T-helper 17 cell (primary cell): ENCODE results near the gene OPRL1. TPM values are rescaled to one million over a fixed set of nuclear protein-coding genes. Genes with fewer than 3 reads are reported as not detected.

ENCODE experiments used
- ATAC-seq: fragments of 150-1000 bp; cut with Tn5 transposase; 2 replicates; pipeline ENCODE4 v1.10.0; 2021; ENCODE audit warnings: mild to moderate bottlenecking, moderate library complexity
- DNase-seq, 3 donors: peaks; one replicate each; pipeline versions ENCODE4 v3.0.0 to v3.0.0-alpha.2; 2020 to 2021
- H3K9me3 ChIP-seq: one replicate; pipeline ENCODE4 v1.7.0; 2013; ENCODE audit warnings: low read length, mild to moderate bottlenecking; ENCODE audit not compliant: control insufficient read depth, poor library complexity, severe bottlenecking
- H3K27ac Mint-ChIP-seq: one replicate; pipeline ENCODE4 v1.8.0; 2022; ENCODE audit warnings: mild to moderate bottlenecking, moderate library complexity, mixed read lengths
- H3K27me3 Mint-ChIP-seq: one replicate; pipeline ENCODE4 v1.8.0; 2022; ENCODE audit warnings: mixed read lengths
- H3K36me3 Mint-ChIP-seq: one replicate; pipeline ENCODE4 v1.8.0; 2022; ENCODE audit warnings: low read depth, mixed read lengths
- H3K4me1 Mint-ChIP-seq: one replicate; pipeline ENCODE4 v1.8.0; 2022; ENCODE audit warnings: mild to moderate bottlenecking, mixed read lengths
- H3K4me3 Mint-ChIP-seq: one replicate; pipeline ENCODE4 v1.8.0; 2022; ENCODE audit warnings: mild to moderate bottlenecking, moderate library complexity, mixed read lengths
- total RNA-seq, 4 donors: library from RNA in 2 of 4; stranded (reverse) in 2 of 4; gene quantifications; one replicate each; pipeline ENCODE4 v1.2.3 and lab custom pipeline; 2022 to 2026

The OPRL1 gene
- total RNA-seq, 2 donors from 2014 or later = 1.4 to 2.7 TPM

- no peak overlapping the region for H3K27ac Mint-ChIP-seq
- DNase-seq (no peak), ATAC-seq (peak; percentile 9)
- H3K36me3 Mint-ChIP-seq = peaks cover 5% of the 10 kb centered on the region
- H3K9me3 ChIP-seq = no peaks in the 10 kb centered on the region
- H3K27me3 Mint-ChIP-seq = peaks cover 35% of the 10 kb centered on the region
- H3K4me1 Mint-ChIP-seq = peaks cover 11% of the 10 kb centered on the region
- no peak overlapping the region for H3K4me3 Mint-ChIP-seq
Measured at GRCh38 chr20:64048402-64049044, 31.4 kb upstream of the OPRL1 start.

GRCh38 chr20:64049060-64049877, 30.6 kb upstream of the OPRL1 start, which contains the start of gene SOX18:
TSS of gene SOX18 (minus strand) at chr20:64049639. CDS start at chr20:64049516, 123 bp downstream.
- H3K9me3 ChIP-seq = no peaks in the 10 kb centered on the region
- Mint-ChIP-seq H3K36me3 (peaks cover 6% of the 10 kb centered on the region), H3K4me1 (peaks cover 14% of the 10 kb centered on the region), H3K4me3 (peak within 1 kb of the TSS; percentile 71), H3K27me3 (peaks cover 39% of the 10 kb centered on the region), H3K27ac (no peak within 1 kb of the TSS)
- ATAC-seq (peak; percentile 62), DNase-seq (no peak)

DNA sequence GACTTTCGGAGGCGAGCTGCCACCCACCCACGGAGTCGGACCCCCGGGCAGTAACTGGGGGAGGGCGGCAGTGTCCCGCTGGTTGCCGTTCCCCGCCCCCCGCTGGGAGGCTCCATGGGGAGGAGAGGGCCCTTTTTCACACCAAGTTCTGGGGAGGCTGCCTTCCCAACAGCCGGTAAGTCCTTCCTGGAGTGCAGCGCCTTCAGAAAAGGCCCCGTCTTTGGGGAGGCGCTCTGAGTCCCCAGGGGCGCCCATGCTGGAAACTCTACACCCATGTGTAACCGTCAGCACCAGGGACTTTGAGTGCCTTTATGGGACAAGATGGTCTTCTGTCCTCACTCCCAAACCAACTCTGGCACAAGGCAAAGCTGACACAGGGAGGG, 30.0 kb upstream of the OPRL1 start:
- H3K27me3 Mint-ChIP-seq = peaks cover 39% of the 10 kb centered on the region
- peak overlapping the region; percentile 28 for H3K4me3 Mint-ChIP-seq
- H3K36me3 Mint-ChIP-seq = peaks cover 6% of the 10 kb centered on the region
- DNase-seq = no peak
- no peak for ATAC-seq
- H3K4me1 Mint-ChIP-seq = peaks cover 13% of the 10 kb centered on the region
- no peaks in the 10 kb centered on the region for H3K9me3 ChIP-seq
- H3K27ac Mint-ChIP-seq = no peak overlapping the region

DNA sequence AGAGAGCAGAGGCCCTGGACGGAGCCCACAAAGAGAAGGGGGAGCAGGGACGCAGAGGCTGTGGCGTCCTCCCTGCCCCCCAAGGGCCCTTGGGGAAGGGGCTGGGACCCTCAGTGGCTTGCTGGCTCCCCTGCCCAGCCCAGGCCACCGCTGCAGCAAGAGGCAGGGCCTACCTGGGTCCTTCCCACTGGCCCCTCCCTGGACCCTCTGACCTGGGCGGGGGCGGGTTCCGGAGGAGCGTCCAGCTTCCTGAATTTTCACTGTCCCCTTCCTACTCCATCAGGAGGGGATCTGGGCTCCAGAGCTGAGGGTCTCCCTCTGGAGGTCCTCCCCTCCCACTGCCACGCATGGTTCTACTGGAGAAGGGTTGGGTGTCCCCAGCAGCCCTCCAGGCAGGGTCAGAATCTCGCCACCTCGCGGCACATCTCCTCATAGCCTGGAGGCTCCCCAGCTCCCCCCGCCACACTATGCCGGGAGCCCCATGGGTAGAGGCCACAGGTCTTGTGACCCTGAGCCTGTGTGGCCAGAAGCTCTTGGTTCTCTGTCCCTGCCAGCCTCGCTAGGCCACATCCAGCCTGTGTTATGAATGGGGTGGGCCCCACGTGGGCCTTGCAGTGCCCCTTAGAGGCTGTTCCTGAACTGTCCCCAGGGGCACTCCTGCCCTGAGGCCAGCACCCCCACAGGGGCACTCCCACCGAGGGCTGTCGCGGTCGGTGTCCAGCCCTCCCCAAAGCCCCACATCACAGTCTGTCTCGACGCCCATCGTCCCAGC, 29.4 kb upstream of the OPRL1 start:
- Mint-ChIP-seq H3K27me3 (peaks cover 44% of the 10 kb centered on the region), H3K36me3 (peaks cover 6% of the 10 kb centered on the region), H3K4me3 (peak overlapping the region; percentile 71), H3K27ac (no peak overlapping the region), H3K4me1 (peaks cover 16% of the 10 kb centered on the region)
- ATAC-seq (no peak), DNase-seq (no peak)
- no peaks in the 10 kb centered on the region for H3K9me3 ChIP-seq

DNA sequence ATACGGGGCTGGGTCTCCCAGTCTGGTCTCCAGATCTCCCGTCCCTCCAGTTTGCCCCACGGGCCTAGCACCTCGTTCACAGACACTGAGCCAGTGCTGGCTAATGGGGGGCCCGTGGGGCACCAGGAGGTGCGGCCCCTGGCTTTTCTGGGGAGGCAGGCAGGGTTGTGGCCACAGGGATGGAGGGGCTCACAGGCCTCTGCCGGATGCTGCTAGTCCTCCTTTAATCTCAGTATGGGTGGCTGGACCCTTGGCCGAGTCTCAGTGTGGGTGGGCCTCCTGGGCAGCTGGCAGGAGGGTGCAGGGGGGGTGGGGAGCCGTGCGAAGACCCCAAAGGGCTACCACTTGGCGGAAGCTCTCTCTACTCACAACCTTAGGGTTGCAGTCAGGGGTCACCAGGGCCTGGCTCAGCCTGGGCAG, 28.8 kb upstream of the OPRL1 start:
- no peaks in the 10 kb centered on the region for H3K9me3 ChIP-seq
- Mint-ChIP-seq H3K4me3 (no peak overlapping the region), H3K36me3 (peaks cover 6% of the 10 kb centered on the region), H3K27ac (no peak overlapping the region), H3K27me3 (peaks cover 41% of the 10 kb centered on the region), H3K4me1 (peaks cover 12% of the 10 kb centered on the region)
- no peak for ATAC-seq
- no peak for DNase-seq

DNA sequence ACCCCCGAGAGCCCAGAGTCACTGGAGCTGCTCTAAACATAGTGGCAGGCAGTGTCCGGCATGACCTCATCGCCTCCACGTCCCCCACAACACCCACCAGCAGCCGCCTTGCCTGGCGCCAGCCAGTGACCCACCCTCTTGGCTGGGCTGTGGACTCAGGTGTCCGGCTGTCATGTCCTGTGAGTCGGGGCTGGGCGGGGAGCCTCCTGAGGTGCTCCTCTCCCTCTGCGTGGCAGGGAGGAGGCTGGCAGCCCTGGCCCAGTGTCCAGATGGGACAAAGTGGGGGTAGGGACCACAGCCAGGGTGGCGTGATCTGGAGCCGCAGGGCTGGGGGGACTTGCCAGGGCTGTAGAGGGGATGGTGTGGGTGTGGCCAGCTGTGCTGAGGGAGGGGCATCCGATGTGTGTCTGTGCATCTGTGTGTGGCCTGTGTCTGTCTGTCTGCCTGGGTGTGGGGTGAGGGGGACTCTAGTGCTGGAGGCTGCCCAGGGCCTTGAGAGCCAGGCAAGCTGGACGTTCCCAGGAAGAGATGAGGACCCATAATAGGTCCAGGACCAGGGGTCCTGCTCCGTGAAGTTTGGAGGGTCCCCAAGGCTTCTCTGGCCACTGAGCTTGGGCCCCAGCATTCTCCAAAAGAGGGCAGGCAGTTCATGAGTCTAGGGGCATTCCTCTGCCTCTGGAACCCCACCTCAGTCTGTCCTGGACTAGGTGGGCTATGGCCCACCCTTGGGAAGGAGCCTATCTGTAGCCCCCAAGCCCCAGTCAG, 28.1 kb upstream of the OPRL1 start:
- Mint-ChIP-seq H3K27ac (no peak overlapping the region), H3K36me3 (peaks cover 4% of the 10 kb centered on the region)
- ATAC-seq = no peak

DNA sequence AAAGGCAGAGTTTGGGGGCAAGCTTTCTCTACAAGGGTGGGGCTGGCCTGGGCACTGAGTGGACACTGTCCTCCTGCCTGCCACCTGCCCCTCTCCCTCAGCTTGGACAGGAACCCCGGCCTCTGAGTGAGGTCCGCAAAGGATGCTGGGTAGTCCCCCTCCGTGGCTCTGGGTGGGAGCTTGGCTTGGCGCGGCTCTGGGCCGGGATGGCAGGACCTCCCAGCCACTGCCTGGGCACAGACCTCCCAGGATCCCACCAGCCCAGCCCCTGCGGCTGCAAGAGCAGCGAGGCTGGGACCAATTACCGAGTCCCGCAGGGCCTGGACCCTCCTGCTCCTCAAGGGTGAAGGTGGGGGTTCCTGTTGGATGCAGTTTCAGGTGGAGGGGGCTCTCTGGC, 27.6 kb upstream of the OPRL1 start:
- H3K27me3 Mint-ChIP-seq = peaks cover 31% of the 10 kb centered on the region
- DNase-seq (no peak), ATAC-seq (no peak)
- H3K9me3 ChIP-seq = no peaks in the 10 kb centered on the region
- H3K27ac Mint-ChIP-seq = no peak overlapping the region
- H3K36me3 Mint-ChIP-seq = peaks cover 4% of the 10 kb centered on the region
- H3K4me3 Mint-ChIP-seq = no peak overlapping the region
- peaks cover 8% of the 10 kb centered on the region for H3K4me1 Mint-ChIP-seq

More for the DNA sequence above, 28.1 kb upstream of the OPRL1 start:
- Mint-ChIP-seq H3K4me3 (no peak overlapping the region), H3K4me1 (peaks cover 8% of the 10 kb centered on the region), H3K27me3 (peaks cover 34% of the 10 kb centered on the region)
- no peak for DNase-seq
- H3K9me3 ChIP-seq = no peaks in the 10 kb centered on the region

DNA sequence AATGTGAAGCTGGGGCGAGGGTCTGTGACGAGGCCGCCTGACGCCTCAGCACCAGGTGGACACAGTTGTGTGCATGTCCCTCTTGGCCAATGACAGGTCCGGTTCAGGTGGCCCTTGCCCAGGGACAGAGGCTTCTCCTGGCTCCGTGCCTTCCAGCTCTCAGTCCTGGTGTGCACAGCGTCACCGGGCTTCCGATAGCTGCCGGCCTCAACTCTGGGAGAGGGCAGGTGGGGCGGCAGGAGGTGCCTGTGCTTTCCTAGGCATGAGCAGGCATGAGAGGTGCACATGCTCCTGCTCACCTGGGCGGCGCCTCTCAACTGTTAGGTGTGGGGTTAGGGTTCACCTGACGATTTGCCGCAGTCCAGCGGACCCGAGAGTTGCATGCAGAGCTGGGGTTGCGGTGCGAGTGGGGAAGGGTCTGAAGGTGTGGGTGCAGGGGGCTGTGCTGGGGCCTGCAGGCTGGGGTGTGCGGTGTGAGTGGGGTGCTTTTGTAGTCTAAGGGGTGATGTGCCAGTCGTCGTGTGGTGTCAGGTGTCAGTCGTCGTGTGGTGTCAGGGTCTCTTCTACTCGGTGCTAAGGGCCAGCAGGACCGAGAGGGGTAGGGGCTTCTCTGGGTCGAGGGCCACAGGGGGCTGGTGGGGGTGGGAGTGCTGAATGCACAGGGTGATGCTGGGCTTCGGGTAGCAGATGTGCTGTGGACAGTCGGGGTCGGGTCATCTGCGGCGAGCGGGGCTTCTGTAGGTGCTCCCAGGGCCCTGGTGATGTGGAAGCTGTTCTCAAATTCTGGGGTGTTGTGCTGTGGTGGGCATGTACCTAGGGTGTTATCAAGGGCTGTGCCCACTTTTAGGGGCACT, 26.7 kb upstream of the OPRL1 start:
- Mint-ChIP-seq H3K4me3 (no peak overlapping the region), H3K4me1 (peaks cover 14% of the 10 kb centered on the region), H3K27ac (no peak overlapping the region), H3K36me3 (peaks cover 4% of the 10 kb centered on the region), H3K27me3 (peaks cover 26% of the 10 kb centered on the region)
- DNase-seq = no peak
- no peaks in the 10 kb centered on the region for H3K9me3 ChIP-seq
- no peak for ATAC-seq

- DNase-seq = no peak
- Mint-ChIP-seq H3K4me3 (no peak overlapping the region), H3K27ac (no peak overlapping the region), H3K36me3 (peaks cover 4% of the 10 kb centered on the region), H3K27me3 (peaks cover 26% of the 10 kb centered on the region), H3K4me1 (peaks cover 15% of the 10 kb centered on the region)
- no peaks in the 10 kb centered on the region for H3K9me3 ChIP-seq
- no peak for ATAC-seq
Measured at GRCh38 chr20:64053841-64054661, 25.8 kb upstream of the OPRL1 start.

DNA sequence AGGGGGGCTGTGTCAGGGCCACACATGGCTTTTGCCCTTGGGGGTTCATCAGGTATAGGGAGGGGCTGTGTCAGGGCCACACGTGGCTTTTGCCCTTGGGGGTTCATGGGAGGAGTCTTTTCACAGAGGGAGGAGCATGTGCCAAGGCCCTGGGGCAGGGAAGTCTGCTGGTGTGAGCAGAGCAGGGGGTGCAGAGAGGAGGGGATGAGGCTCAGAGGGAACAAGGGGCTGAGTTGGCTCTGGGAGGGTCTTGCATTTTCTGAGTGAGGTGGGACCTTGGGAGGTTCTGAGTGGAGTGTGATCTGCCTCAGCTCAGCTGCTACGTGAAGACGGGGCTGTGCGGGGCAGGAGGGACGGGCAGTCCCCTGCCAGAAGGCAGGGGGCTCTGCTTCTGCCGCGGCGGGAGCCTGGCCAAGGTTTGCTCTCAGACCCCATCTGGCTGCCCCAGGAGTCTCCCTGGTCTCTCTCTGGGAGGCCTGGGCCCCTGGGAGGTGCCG, 24.4 kb upstream of the OPRL1 start:
- Mint-ChIP-seq H3K36me3 (peaks cover 4% of the 10 kb centered on the region), H3K4me1 (peaks cover 15% of the 10 kb centered on the region), H3K27ac (no peak overlapping the region), H3K4me3 (no peak overlapping the region), H3K27me3 (peaks cover 26% of the 10 kb centered on the region)
- no peak for ATAC-seq
- no peaks in the 10 kb centered on the region for H3K9me3 ChIP-seq
- no peak for DNase-seq

- Mint-ChIP-seq H3K27ac (no peak overlapping the region), H3K4me1 (peaks cover 15% of the 10 kb centered on the region), H3K27me3 (peaks cover 20% of the 10 kb centered on the region), H3K4me3 (no peak overlapping the region), H3K36me3 (peaks cover 2% of the 10 kb centered on the region)
- no peak for ATAC-seq
- no peaks in the 10 kb centered on the region for H3K9me3 ChIP-seq
- no peak for DNase-seq
Measured at GRCh38 chr20:64055893-64056638, 23.8 kb upstream of the OPRL1 start.
